Fibroblast of mammary gland (primary cell): ENCODE results near the gene RASD1.

Source experiments
- DNase-seq: peaks from one replicate; pipeline ENCODE4 v3.0.0-alpha.2; 2010; ENCODE audit warnings: low read depth
- H3K4me3 ChIP-seq: 2 replicates; pipeline ENCODE4 v1.5.1; 2011; ENCODE audit warnings: low read depth, mild to moderate bottlenecking, low read length, moderate library complexity; ENCODE audit not compliant: control insufficient read depth
- CTCF ChIP-seq: conservative IDR thresholded peaks from 2 replicates; pipeline ENCODE4 v1.5.1; 2011; ENCODE audit warnings: low read depth, low read length, inconsistent platforms; ENCODE audit not compliant: control insufficient read depth, insufficient read depth

The RASD1 gene

GRCh38 chr17:17502741-17503565 is 6.8 kb upstream of the RASD1 start:
- no peak for TF ChIP-seq CTCF
- no peak overlapping the region for H3K4me3 ChIP-seq
- no peak for DNase-seq

- DNase-seq: no peak
- TF ChIP-seq CTCF: peak; percentile 17
Observed at GRCh38 chr17:17500999-17501605, 4.9 kb upstream of the RASD1 start.

GRCh38 chr17:17499402-17500145 is 3.4 kb upstream of the RASD1 start:
- no peak for TF ChIP-seq CTCF
- H3K4me3 ChIP-seq: no peak overlapping the region
- DNase-seq: no peak

More at GRCh38 chr17:17500999-17501605, 4.9 kb upstream of the RASD1 start:
- no peak overlapping the region for H3K4me3 ChIP-seq

GRCh38 chr17:17498606-17499301 is 2.6 kb upstream of the RASD1 start:
- DNase-seq: no peak
- no peak overlapping the region for H3K4me3 ChIP-seq
- TF ChIP-seq CTCF: no peak

- no peak overlapping the region for H3K4me3 ChIP-seq
- TF ChIP-seq CTCF: no peak
- DNase-seq: no peak
Observed at GRCh38 chr17:17497845-17498520, 1.8 kb upstream of the RASD1 start.
